SK-N-SH treated with all-trans-retinoic acid at 6 μM for 48 hours (cell line): ENCODE data around the gene CAPRIN1.

ENCODE experiments used
- ATAC-seq: fragments of 200-7000 bp; cut with Tn5 transposase; 3 replicates; pipeline ENCODE4 v1.9.1; 2020; ENCODE audit warnings: mild to moderate bottlenecking, moderate library complexity
- ARNTL ChIP-seq: fragments of 450-650 bp; formaldehyde crosslinking; IDR thresholded peaks from 2 replicates; pipeline ENCODE4 v1.5.0; 2020; ENCODE audit warnings: low read depth, mild to moderate bottlenecking, moderate library complexity, borderline replicate concordance
- BACH2 ChIP-seq: fragments of 250-450 bp; sonication (Bioruptor Pico); IDR thresholded peaks from 2 replicates; pipeline ENCODE4 v1.9.0; 2021; ENCODE audit warnings: mild to moderate bottlenecking, borderline replicate concordance
- CREB5 ChIP-seq: fragments of 250-450 bp; sonication (Bioruptor Pico); IDR thresholded peaks from 2 replicates; pipeline ENCODE4 v1.5.1; 2020; ENCODE audit warnings: low read depth, mild to moderate bottlenecking, moderate library complexity
- CSDC2 ChIP-seq: fragments of 250-450 bp; sonication (Bioruptor Pico); IDR thresholded peaks from 2 replicates; pipeline ENCODE4 v1.5.0; 2020; ENCODE audit warnings: mild to moderate bottlenecking, moderate library complexity
- CSRNP3 ChIP-seq: fragments of 250-450 bp; sonication (Bioruptor Pico); IDR thresholded peaks from 2 replicates; pipeline ENCODE4 v1.5.1; 2021; ENCODE audit warnings: mild to moderate bottlenecking, moderate library complexity
- ESRRG ChIP-seq: fragments of 250-450 bp; sonication (Bioruptor Pico); IDR thresholded peaks from 2 replicates; pipeline ENCODE4 v1.6.1; 2021; ENCODE audit warnings: mild to moderate bottlenecking
- GLIS3 ChIP-seq: fragments of 250-450 bp; sonication (Bioruptor Pico); IDR thresholded peaks from 2 replicates; pipeline ENCODE4 v1.5.0; 2020; ENCODE audit warnings: mild to moderate bottlenecking, moderate library complexity
- ISL1 ChIP-seq: fragments of 250-450 bp; sonication (Bioruptor Pico); IDR thresholded peaks from 2 replicates; pipeline ENCODE4 v2.1.2; 2022; ENCODE audit warnings: mild to moderate bottlenecking, moderate library complexity
- OSR1 ChIP-seq: fragments of 250-450 bp; sonication (Bioruptor Pico); IDR thresholded peaks from 2 replicates; pipeline ENCODE4 v1.8.0; 2022; ENCODE audit warnings: moderate library complexity, mild to moderate bottlenecking, inconsistent platforms
- PPARA ChIP-seq: fragments of 250-450 bp; sonication (Bioruptor Pico); IDR thresholded peaks from 2 replicates; pipeline ENCODE4 v1.5.0; 2020; ENCODE audit warnings: mild to moderate bottlenecking, borderline replicate concordance
- RARB ChIP-seq: fragments of 250-450 bp; sonication (Bioruptor Pico); IDR thresholded peaks from 2 replicates; pipeline ENCODE4 v1.8.0; 2021; ENCODE audit warnings: mild to moderate bottlenecking, moderate library complexity
- SNAI2 ChIP-seq: fragments of 250-450 bp; sonication (Bioruptor Pico); IDR thresholded peaks from 2 replicates; pipeline ENCODE4 v1.5.0; 2020; ENCODE audit warnings: mild to moderate bottlenecking, moderate library complexity
- TCF4 ChIP-seq: fragments of 250-450 bp; sonication (Bioruptor Pico); IDR thresholded peaks from 2 replicates; pipeline ENCODE4 v1.8.0; 2021; ENCODE audit warnings: mild to moderate bottlenecking, moderate library complexity, borderline replicate concordance
- TOX ChIP-seq: fragments of 250-450 bp; sonication (Bioruptor Pico); IDR thresholded peaks from 2 replicates; pipeline ENCODE4 v1.8.0; 2021; ENCODE audit warnings: mild to moderate bottlenecking, moderate library complexity, borderline replicate concordance
- TSHZ2 ChIP-seq: fragments of 250-450 bp; sonication (Bioruptor Pico); IDR thresholded peaks from 2 replicates; pipeline ENCODE4 v1.5.0; 2020; ENCODE audit warnings: mild to moderate bottlenecking, moderate library complexity
- ZC3H10 ChIP-seq: fragments of 250-450 bp; sonication (Bioruptor Pico); IDR thresholded peaks from 2 replicates; pipeline ENCODE4 v1.5.1; 2021; ENCODE audit warnings: mild to moderate bottlenecking, moderate library complexity
- ZFP3 ChIP-seq: fragments of 250-450 bp; sonication (Bioruptor Pico); IDR thresholded peaks from 2 replicates; pipeline ENCODE4 v1.5.0; 2020; ENCODE audit warnings: mild to moderate bottlenecking, moderate library complexity
- ZFP30 ChIP-seq: fragments of 450-650 bp; formaldehyde crosslinking; IDR thresholded peaks from 2 replicates; pipeline ENCODE4 v1.5.0; 2022; ENCODE audit warnings: mild to moderate bottlenecking, moderate library complexity
- ZNF565 ChIP-seq: fragments of 450-650 bp; formaldehyde crosslinking; conservative IDR thresholded peaks from 2 replicates; pipeline ENCODE4 v1.5.0; 2020; ENCODE audit warnings: low read depth, mild to moderate bottlenecking, moderate library complexity
- ZNF70 ChIP-seq: fragments of 450-650 bp; formaldehyde crosslinking; IDR thresholded peaks from 2 replicates; pipeline ENCODE4 v1.5.0; 2020; ENCODE audit warnings: mild to moderate bottlenecking, moderate library complexity
- ZNF8 ChIP-seq: fragments of 450-650 bp; formaldehyde crosslinking; IDR thresholded peaks from 2 replicates; pipeline ENCODE4 v1.5.0; 2020; ENCODE audit warnings: mild to moderate bottlenecking, moderate library complexity

Gene CAPRIN1

GRCh38 chr11:34029176-34029575 lies 22.4 kb upstream of the CAPRIN1 start:
- no peak for ATAC-seq
- no peak for TF ChIP-seq ISL1
- no peak for TF ChIP-seq TCF4 (CRISPR knock-in tag)
- TF ChIP-seq PPARA (CRISPR knock-in tag), result no peak
- TF ChIP-seq ZFP30, result no peak
- no peak for TF ChIP-seq RARB (CRISPR knock-in tag)
- no peak for TF ChIP-seq ZC3H10 (CRISPR knock-in tag)

- no peak for ATAC-seq
- TF ChIP-seq ESRRG (CRISPR knock-in tag), result no peak
- TF ChIP-seq ISL1, result no peak
- no peak for TF ChIP-seq OSR1
- no peak for TF ChIP-seq CSRNP3 (CRISPR knock-in tag)
- no peak for TF ChIP-seq TOX
Measured at GRCh38 chr11:34030382-34030781, 21.1 kb upstream of the CAPRIN1 start.

- TF ChIP-seq SNAI2, result no peak
- TF ChIP-seq TCF4 (CRISPR knock-in tag), result no peak
- TF ChIP-seq ESRRG (CRISPR knock-in tag), result no peak
- no peak for TF ChIP-seq ZFP3 (CRISPR knock-in tag)
- TF ChIP-seq, all 23 proteins: peak for 0
- ATAC-seq, result no peak
Measured at GRCh38 chr11:34033399-34033798, 18.1 kb upstream of the CAPRIN1 start.

- no peak for TF ChIP-seq GLIS3 (CRISPR knock-in tag)
- no peak for TF ChIP-seq ISL1
- no peak for TF ChIP-seq BACH2 (CRISPR knock-in tag)
- TF ChIP-seq OSR1, result no peak
- TF ChIP-seq ZNF8 (CRISPR knock-in tag), result no peak
- TF ChIP-seq ESRRG (CRISPR knock-in tag), result no peak
- no peak for TF ChIP-seq TSHZ2 (CRISPR knock-in tag)
- no peak for TF ChIP-seq ARNTL (CRISPR knock-in tag)
- TF ChIP-seq PPARA (CRISPR knock-in tag), result no peak
- no peak for TF ChIP-seq CSDC2 (CRISPR knock-in tag)
- TF ChIP-seq ZNF565, result no peak
- TF ChIP-seq SNAI2, result no peak
- no peak for ATAC-seq
Measured at GRCh38 chr11:34034053-34034452, 17.5 kb upstream of the CAPRIN1 start.

- no peak for ATAC-seq
- TF ChIP-seq CSRNP3 (CRISPR knock-in tag), result no peak
- no peak for TF ChIP-seq RARB (CRISPR knock-in tag)
- no peak for TF ChIP-seq CREB5
- no peak for TF ChIP-seq ZFP3 (CRISPR knock-in tag)
- TF ChIP-seq GLIS3 (CRISPR knock-in tag), result no peak
- no peak for TF ChIP-seq SNAI2
- no peak for TF ChIP-seq BACH2 (CRISPR knock-in tag)
- no peak for TF ChIP-seq TCF4 (CRISPR knock-in tag)
- TF ChIP-seq ZNF70, result no peak
- TF ChIP-seq ESRRG (CRISPR knock-in tag), result no peak
- TF ChIP-seq TOX, result no peak
Measured at GRCh38 chr11:34036456-34036855, 15.1 kb upstream of the CAPRIN1 start.
